Measurements from ENCODE around the gene STEAP1B. TPM values are rescaled to one million over a fixed set of nuclear protein-coding genes. Genes with fewer than 3 reads are reported as not detected.

STEAP1B gene
- total and polyA plus RNA-seq, 2 of the 4 experiments (the other 2 are of a cell fraction), result 7.9 to 13.8 TPM

DNA sequence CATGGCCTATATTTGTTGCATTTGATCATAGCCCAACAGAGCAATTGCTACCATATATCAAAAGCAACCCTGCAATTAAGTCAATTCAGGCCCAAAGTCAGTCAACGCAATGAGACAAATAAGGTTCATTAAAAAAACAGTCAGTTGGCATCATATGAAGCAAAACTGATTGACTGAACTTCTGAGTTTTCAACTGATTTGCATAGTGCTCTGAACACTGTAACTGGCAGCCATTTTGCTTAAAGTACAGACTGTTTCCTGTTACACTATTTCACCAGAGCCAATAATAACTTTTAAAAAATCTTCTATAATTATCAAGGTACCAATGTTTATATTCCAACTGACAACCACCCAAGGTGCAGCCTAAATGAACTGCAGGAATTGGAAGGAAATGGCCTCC is 74.6 kb downstream of the STEAP1B start:
- Histone ChIP-seq H2BK5ac (ENCODE audit: low read depth, low read length, poor library complexity, severe bottlenecking) (no peak overlapping the region), H3K18ac (ENCODE audit: low read depth, low read length) (no peak overlapping the region), H3K9me1 (ENCODE audit: insufficient read depth, low read length) (no peaks in the 10 kb centered on the region), H3K79me1 (ENCODE audit: low read depth in 1 of 2, low read length in 2 of 2) (no peaks in the 10 kb centered on the region), H3K9me3 (ENCODE audit: control insufficient read depth, insufficient read depth, low read length) (no peaks in the 10 kb centered on the region), H3K4ac (ENCODE audit: low read depth, low read length) (no peak overlapping the region), H4K20me1 (ENCODE audit: insufficient read depth, low read length) (no peaks in the 10 kb centered on the region), H2BK120ac (ENCODE audit: low read depth, low read length) (no peak overlapping the region), H3K4me2 (ENCODE audit: low read depth, low read length) (no peak overlapping the region), H3K4me1 (ENCODE audit: control insufficient read depth, insufficient read depth, low read length) (no peaks in the 10 kb centered on the region), H2AK9ac (replicated peaks; ENCODE audit: low read depth, low read length, poor library complexity) (no peak overlapping the region), H2AK5ac (ENCODE audit: low read depth, low read length) (no peak overlapping the region), H4K8ac (ENCODE audit: low read depth in 2 of 2, low read length in 2 of 2) (no peak overlapping the region), H2BK15ac (ENCODE audit: low read depth, low read length) (no peak overlapping the region), H3K9ac (ENCODE audit: low read depth, low read length) (no peak overlapping the region), H3K23ac (ENCODE audit: low read depth, low read length) (no peak overlapping the region), H2BK20ac (ENCODE audit: low read depth, low read length) (no peak overlapping the region), H3K27me3 (ENCODE audit: control insufficient read depth, insufficient read depth, low read length) (no peaks in the 10 kb centered on the region), H4K91ac (ENCODE audit: insufficient read depth, low read depth, low read length) (no peak overlapping the region), H3K27ac (ENCODE audit: insufficient read depth, low read length) (no peak overlapping the region), H3K14ac (replicated peaks; ENCODE audit: low read depth, low read length) (no peak overlapping the region), H3K56ac (ENCODE audit: extremely low read depth, insufficient read depth, low read length) (no peak overlapping the region), H3K36me3 (ENCODE audit: control insufficient read depth, insufficient read depth, low read length) (no peaks in the 10 kb centered on the region), H4K5ac (ENCODE audit: low read depth, low read length) (no peak overlapping the region), H2AFZ (replicated peaks; ENCODE audit: low read length, poor library complexity) (no peak overlapping the region), H3K4me3 (ENCODE audit: insufficient read depth, low read depth, low read length) (no peak overlapping the region)
- intact Hi-C loops (cut with micrococcal nuclease), result no loop called here
- DNase-seq (no peak), ATAC-seq (ENCODE audit: low read depth) (no peak)
- ChIA-PET CTCF (no interaction called here), POLR2A (ENCODE audit: unreplicated experiment) (no interaction called here)
- dilution Hi-C loops (cut with HindIII; ENCODE audit: low sequenced_read_pairs, unreplicated experiment), result no loop called here
- TF ChIP-seq BHLHE40 (IDR thresholded peaks at IDR 0.05; ENCODE audit: low read depth, low read length), result no peak
- TF ChIP-seq MXI1 (IDR thresholded peaks at IDR 0.05; ENCODE audit: borderline replicate concordance, low read depth, low read length), result no peak
- TF ChIP-seq, protein P1, sequence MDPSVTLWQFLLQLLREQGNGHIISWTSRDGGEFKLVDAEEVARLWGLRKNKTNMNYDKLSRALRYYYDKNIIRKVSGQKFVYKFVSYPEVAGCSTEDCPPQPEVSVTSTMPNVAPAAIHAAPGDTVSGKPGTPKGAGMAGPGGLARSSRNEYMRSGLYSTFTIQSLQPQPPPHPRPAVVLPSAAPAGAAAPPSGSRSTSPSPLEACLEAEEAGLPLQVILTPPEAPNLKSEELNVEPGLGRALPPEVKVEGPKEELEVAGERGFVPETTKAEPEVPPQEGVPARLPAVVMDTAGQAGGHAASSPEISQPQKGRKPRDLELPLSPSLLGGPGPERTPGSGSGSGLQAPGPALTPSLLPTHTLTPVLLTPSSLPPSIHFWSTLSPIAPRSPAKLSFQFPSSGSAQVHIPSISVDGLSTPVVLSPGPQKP (IDR thresholded peaks at IDR 0.05; ENCODE audit: borderline replicate concordance, low read depth, low read length), result no peak
- TF ChIP-seq MAFK (IDR thresholded peaks at IDR 0.05; ENCODE audit: low read depth, low read length), result no peak
- in situ Hi-C loops (cut with MboI; ENCODE audit: low sequenced_read_pairs), result no loop called here
- BruUV-seq (replicated peaks), result no TSS peak
- 100% methylated on average over 1 of the region's 1 CpG; no CpG with 5 or more reads in 1 of the 2 experiments for whole genome bisulfite sequencing, 2 experiments (ENCODE audit: extremely low coverage in 2 of 2, insufficient read length in 1 of 2)
